ENCODE data around the gene GPR42. TPM values are rescaled to one million over a fixed set of nuclear protein-coding genes. Genes with fewer than 3 reads are reported as not detected.

GPR42 gene
- total and polyA plus RNA-seq, 10 of the 15 experiments (the other 5 are each of a cell fraction or from before 2014, with no cell fraction given), result 0.13 TPM; not detected in 9

DNA sequence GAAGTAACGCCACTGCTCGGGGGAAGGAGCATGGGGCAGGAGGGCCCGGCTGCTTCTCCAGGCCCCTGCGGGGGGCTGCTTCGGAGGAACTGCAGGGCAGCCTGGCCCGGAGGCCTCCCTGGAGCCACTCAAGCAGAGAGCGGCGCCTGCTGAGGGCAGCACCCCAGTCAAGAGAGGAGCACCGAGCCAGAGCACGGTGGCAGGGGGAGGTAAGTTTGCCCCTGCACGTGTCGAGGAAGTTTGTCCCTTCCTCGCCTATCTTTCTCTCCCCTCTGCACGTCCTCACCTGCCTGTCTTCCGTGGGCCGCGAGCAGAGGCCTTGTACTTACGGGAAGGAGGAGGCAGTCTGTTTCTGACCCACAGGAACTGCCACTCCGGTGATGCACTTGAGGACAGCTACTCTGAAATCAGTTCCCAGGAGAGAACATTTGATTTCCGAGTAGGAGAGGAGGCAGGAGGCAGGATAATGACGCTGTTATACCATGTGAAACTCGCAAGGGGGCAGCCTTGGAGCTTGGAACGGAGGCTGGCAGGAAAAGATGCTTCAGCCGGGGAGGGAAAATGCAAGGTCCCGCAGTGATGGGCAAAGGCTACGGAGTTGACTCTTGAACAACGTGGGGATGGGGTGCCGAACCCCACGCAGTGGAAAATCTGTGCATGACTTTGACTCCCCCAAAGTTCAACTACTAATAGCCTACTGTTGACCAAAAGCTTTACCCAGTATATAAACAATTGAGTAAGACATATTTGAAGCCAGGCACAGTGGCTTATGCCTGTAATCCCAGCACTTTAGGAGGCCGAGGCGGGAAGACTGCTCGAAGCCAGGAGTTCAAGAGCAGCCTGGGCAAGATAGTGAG is 18.2 kb upstream of the GPR42 start (continued):
- TF ChIP-seq, protein P1, sequence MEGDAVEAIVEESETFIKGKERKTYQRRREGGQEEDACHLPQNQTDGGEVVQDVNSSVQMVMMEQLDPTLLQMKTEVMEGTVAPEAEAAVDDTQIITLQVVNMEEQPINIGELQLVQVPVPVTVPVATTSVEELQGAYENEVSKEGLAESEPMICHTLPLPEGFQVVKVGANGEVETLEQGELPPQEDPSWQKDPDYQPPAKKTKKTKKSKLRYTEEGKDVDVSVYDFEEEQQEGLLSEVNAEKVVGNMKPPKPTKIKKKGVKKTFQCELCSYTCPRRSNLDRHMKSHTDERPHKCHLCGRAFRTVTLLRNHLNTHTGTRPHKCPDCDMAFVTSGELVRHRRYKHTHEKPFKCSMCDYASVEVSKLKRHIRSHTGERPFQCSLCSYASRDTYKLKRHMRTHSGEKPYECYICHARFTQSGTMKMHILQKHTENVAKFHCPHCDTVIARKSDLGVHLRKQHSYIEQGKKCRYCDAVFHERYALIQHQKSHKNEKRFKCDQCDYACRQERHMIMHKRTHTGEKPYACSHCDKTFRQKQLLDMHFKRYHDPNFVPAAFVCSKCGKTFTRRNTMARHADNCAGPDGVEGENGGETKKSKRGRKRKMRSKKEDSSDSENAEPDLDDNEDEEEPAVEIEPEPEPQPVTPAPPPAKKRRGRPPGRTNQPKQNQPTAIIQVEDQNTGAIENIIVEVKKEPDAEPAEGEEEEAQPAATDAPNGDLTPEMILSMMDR (IDR thresholded peaks at IDR 0.05 in 2 of 3, conservative IDR thresholded peaks at IDR 0.05 in 1 of 3; ENCODE audit: control insufficient read depth in 2 of 3, extremely low read depth in 1 of 3, insufficient read depth in 1 of 3, low read depth in 3 of 3, low read length in 3 of 3), result peak; percentile 82 to 95 (median 86); a peak in 5 of 6 replicates
- TF ChIP-seq SPI1 (IDR thresholded peaks at IDR 0.05; ENCODE audit: borderline replicate concordance, insufficient read depth, low read depth, low read length) (0 out of 2 replicates have a peak, but pooled peaks have one; percentile 2), KAT2A (conservative IDR thresholded peaks at IDR 0.05; ENCODE audit: control insufficient read depth, low read depth, low read length) (no peak), LARP7 (IDR thresholded peaks at IDR 0.05) (peak; percentile 70), RFX5 (IDR thresholded peaks at IDR 0.05; ENCODE audit: low read depth, low read length) (no peak), TCF12 (IDR thresholded peaks at IDR 0.05; ENCODE audit: low read depth, low read length) (no peak), TARDBP (IDR thresholded peaks at IDR 0.05; ENCODE audit: borderline replicate concordance) (peak; percentile 81; the same call in 1 of the 2 replicates), IKZF2 (IDR thresholded peaks at IDR 0.05) (peak; percentile 81 to 86), TAF1 (IDR thresholded peaks at IDR 0.05; ENCODE audit: borderline replicate concordance, low read depth, low read length) (0 out of 2 replicates have a peak, but pooled peaks have one; percentile 20), MYC (IDR thresholded peaks at IDR 0.05; ENCODE audit: insufficient read depth, insufficient read length, insufficient replicate concordance, low read length, severe bottlenecking) (no peak), ZNF384 (IDR thresholded peaks at IDR 0.05; ENCODE audit: borderline replicate concordance, low read depth, low read length) (no peak), IKZF1 (conservative IDR thresholded peaks at IDR 0.05) (peak; percentile 86), FOS (IDR thresholded peaks at IDR 0.05; ENCODE audit: borderline replicate concordance, extremely low read depth, insufficient read length) (no peak), ZBED1 (IDR thresholded peaks at IDR 0.05; ENCODE audit: borderline replicate concordance) (no peak), MEF2B (IDR thresholded peaks at IDR 0.05; ENCODE audit: partially characterized antibody, poor library complexity, severe bottlenecking) (peak; percentile 83), HCFC1 (IDR thresholded peaks at IDR 0.05; ENCODE audit: low read length) (0 out of 2 replicates have a peak, but pooled peaks have one; percentile 13)
- TF ChIP-seq, protein P2, sequence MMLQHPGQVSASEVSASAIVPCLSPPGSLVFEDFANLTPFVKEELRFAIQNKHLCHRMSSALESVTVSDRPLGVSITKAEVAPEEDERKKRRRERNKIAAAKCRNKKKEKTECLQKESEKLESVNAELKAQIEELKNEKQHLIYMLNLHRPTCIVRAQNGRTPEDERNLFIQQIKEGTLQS (IDR thresholded peaks at IDR 0.05; ENCODE audit: borderline replicate concordance, extremely low read depth, low read depth, low read length), result no peak
- TF ChIP-seq, protein P3, sequence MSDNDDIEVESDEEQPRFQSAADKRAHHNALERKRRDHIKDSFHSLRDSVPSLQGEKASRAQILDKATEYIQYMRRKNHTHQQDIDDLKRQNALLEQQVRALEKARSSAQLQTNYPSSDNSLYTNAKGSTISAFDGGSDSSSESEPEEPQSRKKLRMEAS (IDR thresholded peaks at IDR 0.05; ENCODE audit: low read depth, low read length), result no peak

All from GM12878 (cell line).